Lower leg skin (tissue), 3 donors: ENCODE results near the gene DGCR2.

Source experiments
- CTCF ChIP-seq, 3 donors: fragments of 450-650 bp; IDR thresholded peaks; one replicate each; pipeline ENCODE4 v1.5.1; 2016; ENCODE audit warnings: antibody characterized with exemption in 3 of 3, mild to moderate bottlenecking in 3 of 3, moderate library complexity in 2 of 3
- POLR2A ChIP-seq, 2 donors: fragments of 450-650 bp; IDR thresholded peaks; one replicate each; pipeline ENCODE4 v1.6.1; 2016 to 2017; ENCODE audit warnings: antibody characterized with exemption in 2 of 2, mild to moderate bottlenecking in 1 of 2, moderate library complexity in 1 of 2

DNA sequence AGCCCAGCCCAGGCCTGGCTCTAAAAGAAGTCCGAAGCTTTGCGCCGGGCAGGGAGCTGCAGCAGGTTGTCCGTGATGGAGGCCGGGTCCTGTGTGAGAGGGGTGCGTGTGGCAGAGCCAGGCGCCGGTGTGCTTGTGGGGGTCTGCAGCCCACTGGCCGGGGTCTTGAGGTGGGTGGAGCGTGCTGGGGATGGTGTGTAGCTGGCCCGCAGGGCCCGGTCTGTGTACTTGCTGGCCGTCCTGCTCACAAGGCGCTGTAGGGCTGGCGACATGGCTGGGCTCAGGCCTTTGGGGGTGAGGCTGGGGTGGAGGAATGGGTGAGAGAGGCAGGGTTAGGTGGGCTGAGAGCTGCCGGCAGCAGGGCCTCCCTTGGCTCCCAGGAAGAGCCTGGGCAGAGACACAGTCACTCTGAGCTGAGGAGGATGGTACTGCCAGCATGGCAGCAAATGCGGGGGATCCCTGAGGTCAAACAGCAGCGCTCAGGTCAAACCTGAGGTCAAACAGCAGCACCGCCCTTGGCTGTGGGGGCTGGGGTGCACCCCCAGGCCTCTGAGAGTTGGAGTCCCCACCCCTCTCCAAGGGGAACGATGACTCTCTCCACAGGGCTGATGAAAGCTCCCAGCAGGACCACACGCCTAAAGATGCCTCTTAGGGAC lies 12.1 kb upstream of the DGCR2 start:
- TF ChIP-seq CTCF (IDR thresholded peaks at IDR 0.05) (no peak), POLR2A (IDR thresholded peaks at IDR 0.05) (no peak)
